H1 (cell line): ENCODE results near the gene ARHGAP27. TPM values are rescaled to one million over a fixed set of nuclear protein-coding genes. Genes with fewer than 3 reads are reported as not detected.

ENCODE experiments used
- CTCF ChIA-PET: fragments of 300-600 bp; sonication (Branson Sonifier 250); formaldehyde crosslinking; loops from one replicate; lab custom pipeline; 2021; ENCODE audit not compliant: partially characterized antibody; lab: Charles Lee
- POLR2A ChIA-PET: fragments of 300-600 bp; sonication (Branson Sonifier 250); formaldehyde crosslinking; loops from one replicate; lab custom pipeline; 2021; ENCODE audit warnings: inconsistent platforms; ENCODE audit not compliant: partially characterized antibody; lab: Charles Lee
- DNase-seq, 2 experiments: peaks; one replicate each; pipeline versions ENCODE4 v3.0.0 to v3.0.0-alpha.2; 2010 to 2022; ENCODE audit warnings: low spot score in 2 of 2, low read depth in 1 of 2, mixed read lengths in 1 of 2
- FAIRE-seq: peaks from 2 replicates; lab custom pipeline; 2011; peaks lifted over from hg19 to GRCh38; lab: Jason Lieb, UNC
- H2AFZ ChIP-seq: 2 replicates; pipeline ENCODE4 v1.8.1; 2012; ENCODE audit warnings: low read length, inconsistent platforms
- H2AK5ac ChIP-seq: 2 replicates; pipeline ENCODE4 v1.6.1; 2013; ENCODE audit warnings: low read depth, low read length
- H2BK120ac ChIP-seq: replicated peaks from 2 replicates; pipeline ENCODE3; 2013; ENCODE audit warnings: low read depth, low read length, inconsistent platforms
- H2BK12ac ChIP-seq: 2 replicates; pipeline ENCODE4 v1.6.1; 2013; ENCODE audit warnings: low read depth, low read length
- H2BK15ac ChIP-seq: 2 replicates; pipeline ENCODE4 v1.6.1; 2013; ENCODE audit warnings: low read length
- H2BK20ac ChIP-seq: 2 replicates; pipeline ENCODE4 v1.6.1; 2013; ENCODE audit warnings: low read length
- H2BK5ac ChIP-seq: 2 replicates; pipeline ENCODE4 v1.6.1; 2013; ENCODE audit warnings: low read depth, low read length
- H3K14ac ChIP-seq: 2 replicates; pipeline ENCODE4 v1.6.1; 2013; ENCODE audit warnings: inconsistent platforms; ENCODE audit not compliant: insufficient read length
- H3K18ac ChIP-seq: 2 replicates; pipeline ENCODE4 v1.6.1; 2013; ENCODE audit warnings: low read length; ENCODE audit errors: extremely low read depth
- H3K23ac ChIP-seq: 2 replicates; pipeline ENCODE4 v1.6.1; 2013; ENCODE audit warnings: inconsistent platforms; ENCODE audit not compliant: insufficient read length
- H3K23me2 ChIP-seq: 2 replicates; pipeline ENCODE4 v1.6.1; 2013; ENCODE audit warnings: low read depth, low read length
- H3K27ac ChIP-seq: 2 replicates; pipeline ENCODE4 v1.6.1; 2011; ENCODE audit warnings: low read depth, low read length, inconsistent platforms
- H3K27me3 ChIP-seq, 4 experiments: replicated peaks in 1 of 4; 1 replicate in 1 of 4; 2 replicates in 3 of 4; pipeline versions ENCODE4 v1.6.1 to v1.8.1; 2011 to 2013; ENCODE audit warnings: low read length in 3 of 4, mild to moderate bottlenecking in 3 of 4, inconsistent platforms in 2 of 4, mixed read lengths in 2 of 4, moderate library complexity in 1 of 4; ENCODE audit not compliant: control insufficient read depth in 3 of 4, insufficient read depth in 3 of 4; ENCODE audit errors: extremely low read depth in 1 of 4
- H3K36me3 ChIP-seq, 4 experiments: 2 replicates each; pipeline versions ENCODE4 v1.6.1 to v1.8.1; 2011 to 2013; ENCODE audit warnings: mild to moderate bottlenecking in 4 of 4, low read length in 3 of 4, moderate library complexity in 2 of 4, control low read depth in 1 of 4, inconsistent platforms in 1 of 4; ENCODE audit not compliant: insufficient read depth in 4 of 4, control insufficient read depth in 2 of 4
- H3K4ac ChIP-seq: replicated peaks from 2 replicates; pipeline ENCODE3; 2013; ENCODE audit warnings: low read length, low read depth, mixed read lengths, inconsistent platforms; ENCODE audit not compliant: insufficient read length
- H3K4me1 ChIP-seq, 4 experiments: replicated peaks in 1 of 4; 1 replicate in 1 of 4; 2 replicates in 3 of 4; pipeline versions ENCODE4 v1.6.1 to v1.8.1; 2011 to 2013; ENCODE audit warnings: low read length in 3 of 4, inconsistent platforms in 2 of 4, mixed read lengths in 1 of 4; ENCODE audit not compliant: insufficient read depth in 4 of 4, control insufficient read depth in 3 of 4
- H3K4me2 ChIP-seq, 2 experiments: 2 replicates each; pipeline versions ENCODE4 v1.6.1 to v1.8.1; 2011 to 2013; ENCODE audit warnings: low read depth in 2 of 2, low read length in 2 of 2, control low read depth in 1 of 2, inconsistent platforms in 1 of 2, mild to moderate bottlenecking in 1 of 2; ENCODE audit not compliant: insufficient read depth in 1 of 2
- H3K4me3 ChIP-seq, 4 experiments: fragments of 200-600, 300-600 bp in 1 of 4; sonication (generic), shearing (Covaris generic), sonication (Bioruptor Twin) in 1 of 4; 2 replicates each; pipeline versions ENCODE4 v1.5.1 to v1.8.1; 2011 to 2016; ENCODE audit warnings: low read length in 4 of 4, low read depth in 3 of 4, control low read depth in 2 of 4, inconsistent platforms in 2 of 4, mild to moderate bottlenecking in 2 of 4, mixed read lengths in 1 of 4, moderate library complexity in 1 of 4; ENCODE audit not compliant: insufficient read depth in 2 of 4; ENCODE audit errors: extremely low read depth in 1 of 4
- H3K56ac ChIP-seq: replicated peaks from 2 replicates; pipeline ENCODE3; 2013; ENCODE audit warnings: low read depth, mild to moderate bottlenecking, mixed read lengths, low read length, inconsistent platforms; ENCODE audit not compliant: insufficient read length
- H3K79me1 ChIP-seq: 2 replicates; pipeline ENCODE4 v1.6.1; 2013; ENCODE audit warnings: low read depth, low read length, control low read depth
- H3K79me2 ChIP-seq, 2 experiments: 2 replicates each; pipeline versions ENCODE4 v1.6.1 to v1.8.1; 2012 to 2013; ENCODE audit warnings: low read length in 2 of 2, mild to moderate bottlenecking in 2 of 2, inconsistent platforms in 1 of 2; ENCODE audit not compliant: insufficient read depth in 2 of 2, control insufficient read depth in 1 of 2
- H3K9ac ChIP-seq, 4 experiments: replicated peaks in 1 of 4; 1 replicate in 1 of 4; 2 replicates in 3 of 4; pipeline versions ENCODE4 v1.6.1 to v1.8.1; 2011 to 2013; ENCODE audit warnings: low read depth in 3 of 4, low read length in 3 of 4, control low read depth in 2 of 4, mild to moderate bottlenecking in 2 of 4, moderate library complexity in 2 of 4, inconsistent platforms in 1 of 4; ENCODE audit errors: extremely low read depth in 1 of 4
- H3K9me3 ChIP-seq, 2 experiments: 2 replicates each; pipeline versions ENCODE4 v1.6.1 to v1.8.1; 2012 to 2013; ENCODE audit warnings: mild to moderate bottlenecking in 2 of 2, moderate library complexity in 2 of 2, control low read depth in 1 of 2, inconsistent platforms in 1 of 2, low read depth in 1 of 2, low read length in 1 of 2, mixed read lengths in 1 of 2; ENCODE audit not compliant: insufficient read depth in 2 of 2
- H4K20me1 ChIP-seq, 2 experiments: replicated peaks in 1 of 2; 2 replicates each; pipeline versions ENCODE3 to v1.8.1; 2011 to 2013; ENCODE audit warnings: inconsistent platforms in 2 of 2, low read length in 2 of 2, mild to moderate bottlenecking in 1 of 2; ENCODE audit not compliant: insufficient read depth in 2 of 2, control insufficient read depth in 1 of 2
- H4K5ac ChIP-seq: 2 replicates; pipeline ENCODE4 v1.6.1; 2013; ENCODE audit warnings: low read length, low read depth, mixed read lengths, inconsistent platforms; ENCODE audit not compliant: insufficient read length
- H4K8ac ChIP-seq: 2 replicates; pipeline ENCODE4 v1.8.0; 2013; ENCODE audit warnings: mild to moderate bottlenecking, moderate library complexity, low read length, inconsistent platforms; ENCODE audit not compliant: insufficient read depth; ENCODE audit errors: extremely low read depth
- H4K91ac ChIP-seq: replicated peaks from 2 replicates; pipeline ENCODE3; 2013; ENCODE audit warnings: low read length, mixed read lengths, inconsistent platforms; ENCODE audit not compliant: insufficient read length
- ATF2 ChIP-seq: IDR thresholded peaks from 2 replicates; pipeline ENCODE4 v1.6.1; 2012; ENCODE audit warnings: low read length, inconsistent platforms
- CREB1 ChIP-seq: IDR thresholded peaks from 2 replicates; pipeline ENCODE4 v1.6.1; 2012; ENCODE audit warnings: inconsistent platforms
- CTCF ChIP-seq, 3 experiments: IDR thresholded peaks; 1 replicate in 2 of 3; 2 replicates in 1 of 3; pipeline versions ENCODE4 v1.5.1 to v1.6.1; 2011; ENCODE audit warnings: low read length in 3 of 3, mild to moderate bottlenecking in 3 of 3, inconsistent platforms in 2 of 3, low read depth in 1 of 3, moderate library complexity in 1 of 3; ENCODE audit not compliant: insufficient read depth in 1 of 3; ENCODE audit errors: control extremely low read depth in 1 of 3
- EZH2 ChIP-seq: fragments of 200-600 bp; sonication (generic); IDR thresholded peaks from 2 replicates; pipeline ENCODE4 v1.7.1; 2012; ENCODE audit warnings: low read depth, mild to moderate bottlenecking, moderate library complexity, low read length, inconsistent platforms; ENCODE audit not compliant: severe bottlenecking
- KDM4A ChIP-seq: IDR thresholded peaks from one replicate; pipeline ENCODE4 v1.7.1; 2012; ENCODE audit warnings: low read depth, mild to moderate bottlenecking, moderate library complexity, low read length, inconsistent platforms; ENCODE audit not compliant: severe bottlenecking
- MAX ChIP-seq: IDR thresholded peaks from 2 replicates; pipeline ENCODE4 v1.6.1; 2012; ENCODE audit warnings: inconsistent platforms
- WGBS, 2 experiments: shearing (Covaris generic) in 1 of 2; methylation state at CpG; one replicate each; pipeline versions ENCODE4 v1.1.6 to v1.1.7; 2013 to 2015; ENCODE audit warnings: low lambda C conversion rate in 2 of 2, mixed read lengths in 2 of 2, inconsistent platforms in 1 of 2, low coverage in 1 of 2, missing lambda C conversion rate in 1 of 2; ENCODE audit not compliant: insufficient replicate concordance in 2 of 2, insufficient coverage in 1 of 2, insufficient read length in 1 of 2; ENCODE audit errors: extremely low coverage in 1 of 2, missing lambda C conversion rate in 1 of 2; 5-methylcytosine and 5-hydroxymethylcytosine counted together
- polyA plus RNA-seq, 7 experiments: library from polyadenylated mRNA; depleted of rRNA in 3 of 7; stranded (reverse) in 5 of 7; unstranded in 2 of 7; fragments of >200 nt in 5 of 7; fragments of 200-250 nt in 2 of 7; gene quantifications; 1 replicate in 5 of 7; 2 replicates in 1 of 7; 4 replicates in 1 of 7; pipeline versions ENCODE4 v1.2.1 to v1.2.3, GENCODE V29; 2011 to 2013; ENCODE audit warnings: missing spikeins in 2 of 7, mixed read lengths in 2 of 7
- total RNA-seq: library from RNA; stranded (reverse); fragmentation: NEBNext Ultra II Directional; extraction: Animal tissue kit (Norgen Biotek cat#: 25700); gene quantifications from 2 replicates; pipeline ENCODE4 v1.2.1, GENCODE V29; 2021

Gene ARHGAP27
- total and polyA plus RNA-seq, 2 of the 8 experiments (the other 6 are each of a cell fraction or from before 2014, with no cell fraction given): 11.6 to 13.1 TPM

GRCh38 chr17:45429339-45430005, 3.2 kb downstream of the ARHGAP27 start:
- Histone ChIP-seq H3K4me3 (peak overlapping the region; percentile 22 to 65 (median 32)), H3K23ac (no peak overlapping the region), H2BK12ac (peak overlapping the region; percentile 60; the same call in 1 of the 2 replicates), H3K27me3 (peaks cover 21 to 51% (median 44%) of the 10 kb centered on the region in 4 experiments), H4K20me1 (no peaks in the 10 kb centered on the region), H3K9ac (no peak overlapping the region), H2BK20ac (no peak overlapping the region), H3K79me1 (no peaks in the 10 kb centered on the region), H3K9me3 (no peaks in the 10 kb centered on the region), H2BK5ac (no peak overlapping the region), H3K23me2 (peaks cover 26% of the 10 kb centered on the region), H3K79me2 (no peaks in the 10 kb centered on the region), H2BK120ac (no peak overlapping the region), H3K14ac (no peak overlapping the region), H3K27ac (no peak overlapping the region), H4K8ac (no peak overlapping the region), H4K5ac (no peak overlapping the region), H2AFZ (no peak overlapping the region), H4K91ac (no peak overlapping the region), H3K4ac (no peak overlapping the region), H3K56ac (no peak overlapping the region), H3K4me2 (peak overlapping the region; percentile 77 to 90), H3K4me1 (peaks cover 6 to 29% (median 17%) of the 10 kb centered on the region in 4 experiments), H2AK5ac (no peak overlapping the region), H3K36me3 (peaks cover 0 to 4% (median 0%) of the 10 kb centered on the region in 4 experiments; a peak in 1 of 8 replicates), H3K18ac (peak overlapping the region; percentile 78), H2BK15ac (no peak overlapping the region)
- ChIA-PET CTCF (interaction anchor here (0.8 to 12.6 kb wide), 9 partner anchors 11 to 280 kb away, joined by 3 to 331 read pairs (median 4); partner anchors contain the start of gene PLEKHM1), POLR2A (interaction anchor here (1.0 to 1.9 kb wide), 9 partner anchors 11 to 211 kb away, joined by 3 to 6 read pairs (median 3); partner anchors contain the start of gene MAP3K14)
- 2% methylated on average over 81 of the region's 82 CpGs; no CpG with 5 or more reads in 1 of the 2 experiments for WGBS, 2 experiments
- no peak for FAIRE-seq
- DNase-seq: peak in 1 of 2 experiments; percentile 77
- TF ChIP-seq EZH2 (peak; percentile 81), KDM4A (no peak), ATF2 (no peak), CTCF (IDR thresholded peaks at IDR 0.05; ENCODE audit: control extremely low read depth in 1 of 3, insufficient read depth in 1 of 3, low read depth in 1 of 3, low read length in 3 of 3) (0 out of 4 replicates have a peak, but pooled peaks of 1 of the 3 experiments have one; percentile 1), CREB1 (no peak), MAX (peak; percentile 48)
